Astrocyte of the hippocampus (primary cell): ENCODE data around the gene DDIT4L.
"Not testable (repeated sequence)": the region's sequence is repeated elsewhere in the genome, so short reads cannot be mapped to it uniquely, and the experiment has no call there.

Experiments used
- DNase-seq: peaks from one replicate; pipeline ENCODE4 v3.0.0; 2011; ENCODE audit warnings: low read depth, low spot score

DDIT4L gene, protein sequence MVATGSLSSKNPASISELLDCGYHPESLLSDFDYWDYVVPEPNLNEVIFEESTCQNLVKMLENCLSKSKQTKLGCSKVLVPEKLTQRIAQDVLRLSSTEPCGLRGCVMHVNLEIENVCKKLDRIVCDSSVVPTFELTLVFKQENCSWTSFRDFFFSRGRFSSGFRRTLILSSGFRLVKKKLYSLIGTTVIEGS

DNA sequence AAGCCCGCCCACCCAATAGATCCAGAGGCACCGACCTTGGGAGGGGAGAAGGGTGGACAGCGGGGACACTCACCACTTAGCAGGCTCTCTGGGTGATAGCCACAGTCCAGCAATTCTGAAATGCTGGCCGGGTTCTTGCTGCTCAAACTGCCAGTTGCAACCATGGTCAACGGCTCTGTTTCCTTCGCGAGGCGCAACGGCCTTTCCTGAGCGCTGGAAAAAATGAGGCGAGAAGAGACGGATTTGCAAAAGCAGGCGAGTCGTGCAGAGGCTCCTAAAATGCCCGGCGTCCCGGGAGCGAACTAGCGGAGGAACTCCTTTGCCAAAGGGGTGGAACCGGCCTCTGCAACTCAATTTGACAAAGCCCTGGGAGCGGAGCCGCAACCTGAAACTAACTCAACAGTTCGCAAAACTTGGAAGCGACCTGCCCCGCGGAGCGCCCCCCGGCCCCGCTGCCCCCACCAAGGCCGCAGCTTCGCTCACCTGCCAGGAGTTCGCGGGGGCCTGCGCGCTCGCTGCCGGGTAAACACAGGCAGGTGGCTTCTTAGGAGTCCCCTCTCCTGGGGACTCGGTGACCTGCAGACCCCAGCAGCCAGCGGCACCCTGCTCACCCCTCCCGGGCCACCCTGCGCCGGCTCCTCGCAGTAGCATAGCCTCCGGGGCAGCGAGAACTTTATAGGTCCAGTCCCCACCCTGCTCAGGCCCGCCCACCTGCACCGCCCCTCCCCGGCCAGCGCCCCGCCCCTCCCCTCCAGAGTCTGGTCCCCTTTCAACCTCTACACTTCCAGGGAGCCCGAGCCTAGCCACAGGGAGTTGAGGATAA is at the start of gene DDIT4L:
Gene DDIT4L, minus strand, starts transcription at position 649 of the 823 bp plus-strand sequence. Its CDS starts 485 bp downstream, at position 164.
- DNase-seq: peak; percentile 63

DNA sequence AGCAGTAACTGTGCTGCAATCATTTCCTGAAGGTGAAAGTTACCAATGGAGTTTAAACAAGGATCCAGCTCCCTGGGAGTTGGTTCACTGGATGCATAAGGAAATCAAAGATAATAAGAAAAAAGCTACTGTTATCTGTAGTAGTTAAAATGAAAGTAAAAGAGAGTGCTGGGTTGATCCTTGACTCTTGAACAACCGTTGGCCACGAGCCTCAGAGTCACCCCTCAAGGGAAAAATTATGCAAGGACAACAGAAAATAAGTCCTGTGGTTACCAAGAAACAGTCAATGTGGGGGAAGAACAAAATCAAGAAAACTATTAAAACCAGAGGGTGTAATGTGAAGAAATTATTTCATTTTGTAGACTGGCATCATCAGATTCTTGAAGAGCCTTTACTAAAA is 49.7 kb upstream of the DDIT4L start:
- DNase-seq: no peak

DNA sequence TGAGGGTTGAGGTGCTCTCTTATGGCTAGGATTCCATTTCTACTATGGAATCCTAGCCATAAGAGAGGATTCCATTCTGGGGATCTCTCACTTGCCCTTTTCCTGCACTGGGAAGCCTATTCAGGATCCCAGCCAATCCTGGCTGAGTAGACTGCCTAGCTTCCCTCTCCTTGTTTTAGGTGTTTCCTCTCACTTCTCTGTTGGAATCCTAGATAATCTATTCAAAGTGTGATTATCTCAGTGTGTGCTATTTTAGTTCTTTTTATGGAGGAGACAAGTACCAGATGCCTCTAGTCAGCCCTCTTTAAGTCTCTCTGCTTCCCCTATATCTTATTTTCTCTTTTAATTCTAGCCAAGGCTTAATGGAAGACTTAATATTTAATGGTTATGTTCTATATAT is 34.5 kb upstream of the DDIT4L start:
- no peak for DNase-seq

DNA sequence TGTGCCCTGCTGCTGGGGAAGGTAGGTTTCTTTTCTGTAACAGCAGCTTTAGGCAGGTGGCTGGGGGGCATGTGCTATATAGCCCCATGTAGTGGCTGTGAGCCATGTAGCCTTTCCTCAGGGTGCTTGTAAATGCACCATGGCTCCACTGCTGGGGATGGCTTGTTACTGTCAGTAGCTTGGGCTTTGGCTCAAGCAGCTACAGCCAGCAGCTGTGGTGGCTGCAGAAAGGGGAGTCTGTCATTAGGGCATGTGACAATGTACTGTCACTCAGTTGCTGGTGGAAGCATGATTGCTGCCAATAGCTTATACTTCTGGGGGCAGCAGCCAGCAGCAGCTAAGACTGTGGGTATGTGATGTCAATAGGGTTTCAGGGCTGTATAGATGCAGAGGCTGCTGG is 33.9 kb upstream of the DDIT4L start:
- no peak for DNase-seq

DNA sequence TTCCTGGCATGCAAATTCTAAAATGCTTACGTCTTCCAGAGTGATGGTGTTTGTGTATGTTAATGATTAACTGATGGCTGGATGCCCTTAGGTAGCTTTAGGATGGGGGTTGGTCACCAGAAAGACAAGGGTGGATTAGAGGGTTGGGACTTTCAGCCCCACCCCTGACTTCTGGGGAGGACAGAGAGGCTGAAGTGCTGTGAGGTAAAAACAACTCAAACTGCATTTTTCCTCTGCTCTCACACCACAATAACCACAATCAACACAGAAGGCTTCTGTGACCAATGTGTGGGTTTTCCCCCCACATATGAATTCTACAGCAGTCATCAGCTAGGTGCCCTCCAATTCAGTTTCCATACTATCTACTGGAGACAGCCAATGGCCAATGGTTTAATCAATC is 18.7 kb upstream of the DDIT4L start:
- peak; percentile 34 for DNase-seq

DNA sequence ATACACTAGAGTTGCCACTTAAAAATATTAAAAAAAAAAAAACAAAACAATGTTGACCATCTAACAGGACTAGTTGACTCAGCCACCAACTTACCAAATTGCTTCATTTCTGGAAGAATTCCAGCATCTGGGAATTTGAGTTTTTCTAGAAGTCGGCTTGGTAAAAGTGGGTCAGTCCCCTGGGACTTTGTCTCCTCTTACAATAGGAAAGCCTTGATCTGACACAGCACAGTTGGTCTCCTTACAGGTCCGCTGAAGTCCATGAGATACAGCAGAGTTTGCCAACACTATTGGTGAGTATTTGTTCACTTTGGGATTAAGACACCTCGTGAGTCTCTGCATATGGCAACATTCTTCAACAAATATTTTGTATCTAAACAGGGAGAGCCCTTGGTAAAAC is 18.2 kb upstream of the DDIT4L start:
- DNase-seq: no peak

DNA sequence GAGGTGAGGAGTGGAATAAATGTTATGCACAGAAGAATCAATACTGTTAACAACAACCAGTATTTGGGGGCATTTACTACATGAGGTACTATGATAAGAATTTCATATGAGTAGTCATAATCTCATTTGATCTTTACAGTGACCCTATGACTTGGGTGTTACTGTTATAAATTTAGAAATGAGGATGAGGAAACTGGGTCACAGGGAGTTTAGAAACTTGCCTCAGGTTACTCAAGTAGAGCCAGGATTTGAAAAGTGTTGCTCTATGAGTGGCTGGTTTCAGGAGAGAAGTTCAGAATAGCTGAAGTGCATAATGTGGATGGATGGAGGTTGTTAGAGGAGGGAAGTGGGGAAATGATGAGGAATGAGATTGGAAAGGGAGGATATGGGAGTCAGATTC is 16.6 kb upstream of the DDIT4L start:
- no peak for DNase-seq

DNA sequence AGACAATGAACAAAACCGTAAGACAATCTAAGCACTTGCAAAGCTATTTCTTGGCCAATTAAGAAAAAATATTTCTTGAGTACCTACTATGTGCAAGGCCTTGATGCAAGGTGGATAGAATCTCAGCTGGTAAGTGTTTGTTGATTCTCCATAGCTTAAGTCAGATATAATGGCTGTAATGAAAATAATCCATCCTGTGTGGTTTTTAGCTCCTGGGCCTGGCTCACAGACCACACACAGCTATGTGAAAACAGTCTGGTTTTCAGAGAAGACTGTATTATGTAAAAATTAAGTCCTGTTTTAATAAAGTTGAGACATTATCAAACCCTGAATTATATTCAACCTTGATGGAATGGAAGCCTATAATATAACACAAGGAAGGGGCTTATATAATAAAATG is 7.8 kb upstream of the DDIT4L start:
- DNase-seq: no peak

DNA sequence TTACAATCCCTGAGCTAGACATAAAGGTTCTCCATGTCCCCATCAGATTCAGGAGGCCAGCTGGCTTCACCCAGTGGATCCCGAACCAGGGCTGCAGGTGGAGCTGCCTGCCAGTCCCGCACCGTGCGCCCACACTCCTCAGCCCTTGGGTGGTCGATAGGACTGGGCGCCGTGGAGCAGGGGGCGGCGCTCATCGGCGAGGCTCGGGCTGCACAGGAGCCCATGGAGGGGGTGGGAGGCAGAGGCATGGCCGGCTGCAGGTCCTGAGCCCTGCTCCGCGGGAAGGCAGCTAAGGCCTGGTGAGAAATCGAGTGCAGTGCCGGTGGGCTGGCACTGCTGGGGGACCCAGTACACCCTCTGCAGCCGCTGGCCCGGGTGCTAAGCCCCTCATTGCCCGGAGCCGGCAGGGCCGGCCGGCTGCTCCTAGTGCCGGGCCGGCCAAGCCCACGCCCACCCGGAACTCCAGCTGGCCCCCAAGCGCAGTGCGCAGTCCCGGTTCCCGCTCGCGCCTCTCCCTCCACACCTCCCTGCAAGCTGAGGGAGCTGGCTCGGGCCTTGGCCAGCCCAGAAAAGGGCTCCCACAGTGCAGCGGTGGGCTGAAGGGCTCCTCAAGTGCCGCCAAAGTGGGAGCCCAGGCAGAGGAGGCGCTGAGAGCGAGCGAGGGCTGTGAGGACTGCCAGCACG is 6.3 kb upstream of the DDIT4L start:
- DNase-seq: not testable (repeated sequence)

DNA sequence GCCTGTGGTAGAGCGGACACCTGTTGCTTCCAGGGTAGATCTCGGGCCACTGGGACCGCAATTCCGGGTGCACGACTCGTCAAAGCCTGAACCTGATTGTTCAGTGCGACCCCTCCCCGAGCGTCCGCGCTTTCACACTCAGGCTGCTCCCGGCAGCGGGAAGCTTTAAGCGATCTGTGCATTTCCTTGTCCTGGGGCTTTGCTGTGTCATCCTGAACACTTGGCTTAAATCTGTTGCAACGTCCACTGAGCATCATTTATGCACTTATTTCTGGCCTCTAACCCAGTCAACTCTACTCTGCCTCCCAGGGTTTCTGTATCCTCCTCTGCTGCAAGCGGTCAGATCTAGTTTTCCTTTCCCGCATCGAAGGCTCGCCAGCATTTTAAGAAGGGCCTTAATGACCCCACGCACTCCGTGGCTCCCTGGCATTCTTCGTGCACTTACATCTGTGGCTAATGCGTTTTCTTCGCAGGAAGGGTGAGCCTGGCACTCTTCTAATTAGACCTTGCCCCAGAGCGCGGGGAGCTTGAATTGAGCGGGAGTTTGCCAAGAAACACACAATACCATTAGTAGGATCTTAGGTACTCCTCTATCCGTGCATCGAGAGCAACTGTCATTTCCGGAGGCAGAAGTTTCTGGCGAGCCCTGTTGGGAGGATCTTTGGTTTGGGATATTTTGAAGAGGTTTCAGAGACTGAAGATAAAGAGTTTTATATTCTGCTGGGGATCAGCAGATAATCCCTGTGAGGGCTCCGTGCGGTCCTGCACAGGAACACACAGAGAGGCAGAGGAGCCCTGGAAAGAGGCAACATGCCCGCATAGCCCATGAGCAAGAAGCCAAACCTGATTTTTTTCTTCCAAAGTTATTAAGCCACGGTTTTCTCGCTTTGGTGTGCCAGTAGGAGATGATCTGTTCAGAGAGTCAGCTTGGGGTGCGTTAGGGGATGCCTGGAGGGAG is 654 bp upstream of the DDIT4L start:
- peak; percentile 40 for DNase-seq

DNA sequence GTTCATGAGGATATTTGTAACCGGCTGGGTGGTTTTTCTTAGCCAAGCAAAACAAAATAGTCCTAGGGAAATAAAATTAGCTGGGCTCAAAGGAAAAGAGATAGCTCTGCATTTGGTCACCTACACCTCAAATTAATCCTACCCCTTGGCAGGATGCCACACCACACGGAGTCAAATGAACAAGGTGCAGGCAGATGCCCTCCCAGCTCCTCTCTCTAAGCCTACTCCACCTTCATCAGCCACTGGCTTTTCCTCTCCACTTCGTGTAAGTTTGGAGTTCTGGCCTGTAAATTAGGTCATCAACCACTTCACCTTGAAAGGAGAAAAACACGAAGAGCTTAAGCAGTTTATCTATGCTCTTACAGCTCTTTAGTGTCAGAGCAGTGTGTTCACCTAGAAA is 1.4 kb downstream of the DDIT4L start:
- peak; percentile 12 for DNase-seq

DNA sequence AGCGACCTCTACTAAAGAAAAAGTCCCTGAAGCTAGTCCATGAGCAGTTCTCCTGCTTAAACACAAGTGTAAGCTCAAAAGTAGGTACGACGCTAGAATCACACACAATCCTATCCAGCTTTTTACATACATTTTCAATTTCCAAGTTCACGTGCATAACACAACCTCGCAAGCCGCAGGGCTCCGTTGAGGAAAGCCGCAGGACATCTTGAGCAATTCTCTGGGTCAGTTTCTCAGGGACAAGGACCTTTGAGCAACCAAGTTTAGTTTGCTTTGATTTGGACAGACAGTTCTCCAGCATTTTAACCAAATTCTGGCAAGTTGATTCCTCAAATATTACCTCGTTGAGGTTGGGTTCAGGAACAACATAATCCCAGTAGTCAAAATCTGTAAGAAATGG is 2.5 kb downstream of the DDIT4L start:
- no peak for DNase-seq

DNA sequence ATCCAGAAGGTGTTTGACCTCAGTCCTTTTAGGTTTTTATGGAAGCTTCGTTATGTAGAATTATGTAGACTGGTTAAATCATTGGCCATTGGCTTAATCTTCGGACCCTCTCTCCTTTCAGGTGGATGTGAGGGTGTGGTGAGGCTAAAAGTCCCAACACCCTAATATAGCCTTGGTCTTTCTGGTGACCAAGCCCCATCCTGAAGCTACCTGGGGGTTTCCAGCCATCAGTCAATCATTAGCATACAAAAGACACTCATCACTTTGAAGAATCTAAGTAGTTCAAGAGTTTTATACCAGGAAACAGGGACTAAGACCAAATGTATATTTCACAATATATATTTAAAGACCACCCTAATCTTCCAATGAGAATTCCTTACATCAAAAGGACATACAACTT is 5.5 kb downstream of the DDIT4L start:
- DNase-seq: no peak

DNA sequence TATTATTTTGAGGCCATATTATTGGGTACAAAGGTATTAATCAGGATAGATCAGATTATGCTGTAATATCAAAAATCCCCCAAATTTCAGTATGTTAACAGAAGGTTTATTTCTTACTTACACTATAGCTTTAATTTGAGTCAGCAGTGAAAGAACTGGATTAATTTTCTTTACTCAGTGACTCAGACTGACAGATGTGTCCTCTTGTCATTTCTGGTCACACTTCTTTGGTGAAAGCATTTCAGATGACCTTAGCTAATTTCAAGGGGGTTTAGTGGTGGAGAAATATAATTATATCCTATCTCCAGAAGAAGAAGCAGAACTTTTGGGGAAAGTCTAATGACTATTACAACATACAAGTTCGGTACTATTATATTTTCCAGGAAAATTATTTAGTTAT is 12.4 kb downstream of the DDIT4L start:
- no peak for DNase-seq

DNA sequence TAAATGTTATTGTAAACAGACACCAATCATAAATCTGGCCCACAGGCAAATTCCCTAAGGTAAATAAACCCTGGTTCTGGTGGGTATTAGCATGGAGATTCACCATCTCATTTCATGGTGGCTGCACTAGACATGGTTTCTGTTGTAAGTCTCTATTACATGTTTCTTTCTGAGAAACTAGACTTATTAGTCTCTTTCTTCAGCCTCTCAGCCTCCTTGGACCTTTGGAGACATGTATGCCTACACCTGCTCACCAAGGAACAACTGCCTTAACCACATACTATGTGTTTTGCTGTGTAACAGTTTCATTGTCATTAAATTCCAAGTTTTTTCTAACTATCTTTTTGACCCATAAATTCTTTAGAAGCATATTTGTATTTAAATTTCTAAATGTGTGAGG is 13.1 kb downstream of the DDIT4L start:
- no peak for DNase-seq

DNA sequence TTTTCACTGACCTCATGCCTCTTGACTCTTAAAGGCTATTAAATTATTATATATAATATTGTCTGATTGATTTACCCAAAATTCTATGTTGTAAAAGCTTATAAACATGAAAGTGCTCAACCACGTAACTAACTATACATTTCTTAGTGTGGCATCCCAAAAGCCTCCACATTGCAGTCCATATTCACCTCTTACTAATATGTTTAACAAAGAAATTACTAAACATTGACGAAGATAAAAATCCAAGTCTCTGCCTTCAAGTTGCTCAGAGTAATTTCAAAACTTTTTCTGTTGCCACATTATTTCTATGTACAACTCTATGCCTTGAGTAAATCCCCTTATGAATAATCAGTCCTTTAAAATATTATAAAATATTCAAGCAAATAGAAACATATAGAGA is 14.4 kb downstream of the DDIT4L start:
- no peak for DNase-seq

DNA sequence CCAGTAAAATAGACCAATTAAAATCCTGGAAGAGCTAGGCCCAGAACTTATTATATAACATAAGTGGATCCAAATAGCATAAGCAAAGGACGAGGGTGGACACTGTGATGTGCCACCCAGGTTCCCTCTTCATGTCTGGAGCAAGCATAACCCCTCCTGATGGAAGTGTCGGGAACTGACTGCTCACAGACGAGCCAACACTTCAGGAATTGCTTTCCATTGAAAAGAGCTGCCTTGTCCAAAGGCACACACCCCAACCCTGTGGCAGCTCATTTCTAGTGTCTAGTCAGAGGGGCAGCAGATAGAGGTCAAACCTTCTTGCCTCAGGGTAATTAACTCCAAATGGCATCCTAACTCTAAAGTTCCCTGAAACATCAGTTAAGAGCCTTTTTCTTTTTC is 15.3 kb downstream of the DDIT4L start:
- DNase-seq: no peak

DNA sequence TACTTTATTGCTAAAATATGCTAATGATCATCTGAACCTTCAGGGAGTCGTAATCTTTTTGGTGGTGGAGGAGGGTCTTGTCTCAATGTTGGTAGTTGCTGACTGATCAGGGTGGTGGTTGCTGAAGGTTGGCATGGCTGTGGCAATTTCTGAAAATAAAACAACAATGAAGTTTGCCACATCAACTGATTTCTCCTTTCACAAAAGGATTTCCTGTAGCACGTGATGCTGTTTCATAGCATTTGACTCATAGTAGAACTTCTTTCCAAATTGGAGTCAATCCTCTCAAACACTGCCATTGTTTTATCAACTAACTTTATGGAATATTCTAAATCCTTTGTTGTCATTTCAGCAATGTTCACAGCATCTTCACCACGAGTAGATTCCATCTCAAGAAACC is 19.3 kb downstream of the DDIT4L start:
- no peak for DNase-seq

DNA sequence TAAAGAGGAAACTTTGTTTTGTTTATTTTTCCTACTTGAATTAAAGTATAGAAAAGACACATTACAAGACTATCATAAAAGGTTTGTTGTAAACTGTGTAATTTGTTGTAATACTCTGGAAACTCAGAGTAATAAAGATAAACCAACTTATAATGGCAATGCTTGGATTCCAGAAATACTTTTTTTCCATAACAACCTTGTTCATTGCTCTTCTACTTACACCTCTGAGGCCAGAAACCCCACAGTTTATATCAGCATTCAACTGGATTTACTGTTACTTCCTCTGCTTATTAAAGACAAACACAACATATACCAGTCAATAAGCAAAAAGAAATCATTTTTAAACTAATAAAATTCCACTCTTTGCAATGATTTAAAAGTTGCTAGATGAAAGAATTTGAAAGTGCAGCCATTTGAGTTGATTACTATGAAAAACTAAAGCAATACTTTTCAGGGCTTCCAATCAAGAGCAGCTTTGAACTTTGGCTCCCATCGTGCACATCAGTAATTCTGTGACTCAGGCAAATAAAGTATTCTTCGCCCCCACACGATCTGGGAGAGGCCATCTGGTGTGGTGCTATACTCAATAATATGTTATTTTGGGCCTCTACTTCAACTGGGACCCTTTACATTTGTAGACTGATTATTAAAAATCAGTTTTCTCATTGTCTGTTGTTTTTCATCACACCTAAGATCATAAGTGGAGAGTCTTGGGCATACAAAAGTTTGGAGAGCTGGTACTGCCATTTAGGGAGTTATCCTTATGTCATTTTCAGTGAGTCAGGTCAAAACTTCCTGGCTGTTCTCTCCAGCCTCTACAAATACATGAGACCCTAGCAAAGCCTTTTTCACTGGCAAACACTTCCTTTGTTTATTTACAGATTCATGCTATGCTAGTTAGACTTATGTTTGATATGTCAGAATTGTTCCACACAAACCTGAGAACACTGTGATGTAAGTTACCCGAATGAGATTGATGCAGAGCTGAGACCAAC is 20.5 kb downstream of the DDIT4L start:
- DNase-seq: no peak

DNA sequence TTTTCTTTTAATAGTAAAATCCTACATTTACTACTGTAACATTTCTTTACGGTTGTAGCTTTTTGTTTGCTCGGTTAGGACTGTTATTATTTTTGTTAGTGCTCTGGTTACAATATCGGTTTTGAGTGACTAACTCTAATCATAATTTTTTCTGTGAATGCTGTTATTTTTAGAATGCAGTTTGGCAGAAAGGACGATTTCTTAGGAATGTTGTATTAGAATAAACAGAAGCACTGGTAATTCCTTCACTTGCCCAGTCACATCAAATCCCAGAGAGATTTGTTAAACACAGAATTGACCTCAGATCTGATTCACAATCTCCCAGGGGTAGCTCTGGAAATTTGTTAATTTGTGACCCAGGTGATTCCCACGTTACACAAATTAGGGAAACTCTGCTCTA is 21.7 kb downstream of the DDIT4L start:
- peak; percentile 13 for DNase-seq
